HG02759 (cell line): ENCODE results near the gene LIF.
"Not testable (repeated sequence)": the region's sequence is repeated elsewhere in the genome, so short reads cannot be mapped to it uniquely, and the experiment has no call there.

ENCODE experiments used
- ATAC-seq: cut with Tn5 transposase; IDR thresholded peaks from one replicate; pipeline ENCODE4 v1.9.1; 2021; ENCODE audit warnings: mild to moderate bottlenecking, moderate library complexity; ENCODE audit not compliant: unreplicated experiment

LIF gene

DNA sequence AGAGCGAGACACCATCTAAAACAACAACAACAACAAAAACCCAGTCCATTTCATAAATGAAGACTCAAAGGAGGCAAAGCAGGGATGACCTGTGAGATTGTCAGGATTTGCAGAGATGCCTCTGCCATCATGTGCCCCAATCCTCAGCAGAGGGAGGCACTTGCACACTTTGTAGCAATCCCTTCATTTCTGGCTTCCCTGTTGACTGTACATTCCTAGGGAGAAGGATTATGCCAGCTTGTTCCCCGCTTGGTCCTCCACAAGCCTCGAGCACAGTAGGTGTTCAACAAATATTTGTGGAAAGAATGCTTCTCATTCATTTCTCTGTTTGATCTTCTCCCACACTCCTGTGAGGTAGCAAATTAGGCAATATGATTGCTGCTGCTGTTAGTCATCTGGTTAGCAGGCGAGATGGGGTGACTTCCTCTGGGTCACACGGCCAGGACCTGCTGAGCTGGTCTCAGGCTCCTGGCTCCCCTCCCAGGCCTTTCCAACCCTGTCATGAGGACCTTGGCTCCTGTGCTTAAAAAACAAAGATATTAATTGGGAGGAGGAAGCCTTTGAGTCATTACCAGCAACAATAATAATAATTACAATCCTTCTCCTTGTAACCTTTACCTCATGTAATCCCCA lies 34.1 kb downstream of the LIF start:
- ATAC-seq: no peak

DNA sequence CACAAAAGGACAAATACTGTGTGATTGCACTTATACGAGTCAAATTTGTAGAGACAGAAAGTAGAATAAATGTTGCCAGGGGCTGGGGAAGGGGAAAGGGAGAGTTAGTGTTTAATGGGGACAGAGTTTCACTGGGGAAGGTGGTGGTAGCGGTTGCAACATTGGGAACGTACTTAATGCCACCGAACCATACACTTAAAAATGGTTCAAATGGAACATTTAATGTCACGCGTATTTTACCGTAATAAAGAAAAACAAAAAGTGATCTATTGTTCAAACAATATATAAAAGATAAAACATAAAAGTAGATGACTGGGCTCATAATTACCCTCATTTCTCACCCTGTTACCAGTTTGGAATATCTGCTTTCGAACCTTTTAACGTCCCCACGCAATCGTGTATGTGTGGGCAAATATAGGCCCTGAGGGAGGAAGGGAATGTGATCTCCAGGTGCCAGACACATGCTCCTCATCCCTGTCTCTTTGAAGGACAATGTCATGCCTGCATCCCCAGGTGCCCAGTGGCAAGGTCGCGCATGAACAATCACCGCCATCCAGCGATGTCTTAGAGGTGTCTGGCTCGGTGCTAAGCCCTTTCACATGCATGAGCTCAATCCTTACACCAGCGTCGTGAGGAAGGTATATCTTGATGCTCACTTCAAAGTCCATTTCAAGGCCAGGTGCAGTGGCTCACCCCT lies 35.3 kb downstream of the LIF start:
- ATAC-seq: no peak

DNA sequence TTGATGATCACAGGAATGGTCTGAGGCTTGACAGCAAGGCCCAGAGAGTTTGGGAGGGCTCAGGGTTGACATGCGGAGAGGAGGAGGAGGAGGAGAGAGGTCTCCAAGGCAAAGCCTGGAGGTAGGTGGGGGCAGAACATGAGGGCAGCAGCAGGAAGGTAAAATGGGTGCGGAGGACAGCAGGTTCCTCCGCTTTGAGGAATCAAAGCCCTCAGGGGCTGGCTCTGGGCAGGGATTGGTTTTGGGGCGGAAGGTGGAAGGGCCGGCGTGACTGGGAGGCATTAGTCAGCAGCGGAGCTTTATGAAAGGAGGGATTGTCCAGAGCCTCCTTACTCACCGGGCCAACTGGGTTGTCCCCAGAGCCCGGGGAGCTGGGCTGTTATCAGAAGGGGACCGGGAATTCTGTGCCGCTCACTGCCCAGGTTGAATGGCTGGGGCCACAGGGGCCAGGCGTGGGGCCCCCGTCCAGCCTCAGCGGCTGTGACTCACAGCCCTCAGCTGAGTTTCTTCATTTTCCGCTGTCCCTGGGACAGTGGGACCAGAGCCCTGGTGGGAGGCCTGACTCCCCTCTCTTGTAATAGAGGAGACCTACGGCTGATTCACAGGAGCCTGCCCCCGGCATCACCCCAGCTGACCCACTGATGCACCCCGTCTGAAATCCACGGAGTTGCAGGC lies 36.2 kb downstream of the LIF start:
- ATAC-seq: no peak

DNA sequence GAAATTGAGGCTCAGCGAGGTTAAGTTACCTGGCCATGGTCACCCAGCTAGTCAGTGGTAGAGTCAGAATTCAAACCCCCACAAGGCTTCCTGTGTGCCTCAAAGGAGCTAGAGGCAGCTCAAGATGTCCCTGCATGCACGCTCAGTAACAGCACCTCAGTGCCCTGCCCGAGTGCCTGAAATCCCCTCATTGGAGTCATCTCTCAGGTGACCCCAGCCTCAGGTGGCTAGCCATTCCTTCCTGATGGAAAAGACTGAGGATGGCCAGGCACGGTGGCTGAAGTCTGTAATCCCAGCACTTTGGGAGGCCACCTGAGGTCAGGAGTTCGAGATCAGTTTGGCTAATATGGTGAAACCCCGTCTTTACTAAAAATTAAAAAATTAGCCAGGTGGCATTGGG lies 36.9 kb downstream of the LIF start:
- ATAC-seq: no peak

DNA sequence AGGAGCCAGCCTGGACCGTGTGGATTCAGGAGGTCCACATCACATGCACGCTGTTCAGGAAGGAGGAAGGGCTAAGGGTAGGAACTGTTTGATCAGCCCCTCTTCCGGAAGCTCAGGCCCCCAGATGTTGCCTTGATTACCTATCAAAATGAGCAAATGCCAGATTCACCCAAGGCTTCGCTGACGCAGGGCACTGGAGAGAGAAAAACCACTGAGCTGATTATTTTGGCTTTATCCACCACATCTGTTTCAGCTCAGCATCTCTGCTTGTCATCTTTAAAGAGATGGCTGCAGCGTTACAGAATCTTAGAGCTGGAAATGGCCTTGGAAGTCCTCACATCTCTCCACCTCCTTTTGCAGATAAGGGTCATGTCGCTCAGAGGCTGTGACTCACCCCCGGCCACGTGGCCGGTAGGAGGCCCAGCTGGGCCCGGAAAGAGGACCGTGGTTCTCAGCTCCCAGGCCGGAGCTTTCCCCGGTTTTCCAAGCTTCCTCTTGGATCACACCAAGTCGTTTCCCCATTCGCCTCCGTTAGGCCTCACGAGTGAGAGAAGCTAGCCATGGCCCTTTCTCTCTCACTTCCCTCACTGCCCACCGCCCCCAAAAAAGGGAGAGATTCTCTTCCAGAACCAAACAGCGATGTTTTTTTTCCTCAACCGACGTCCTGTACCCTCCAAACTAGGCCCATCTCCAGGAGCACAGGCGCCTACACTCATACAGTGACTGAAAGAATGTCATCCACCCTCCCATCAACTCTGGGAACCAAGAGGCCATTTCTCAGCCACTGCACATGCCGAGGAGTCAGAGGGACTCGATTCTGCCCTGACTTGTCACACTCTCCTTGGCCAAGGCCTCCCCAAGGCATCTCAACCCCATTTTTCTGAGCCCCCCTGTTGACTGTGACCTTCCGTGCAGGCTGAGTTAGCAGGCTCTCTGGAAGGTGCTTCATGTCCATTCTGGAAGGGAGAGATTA lies 37.6 kb downstream of the LIF start:
- no peak for ATAC-seq

DNA sequence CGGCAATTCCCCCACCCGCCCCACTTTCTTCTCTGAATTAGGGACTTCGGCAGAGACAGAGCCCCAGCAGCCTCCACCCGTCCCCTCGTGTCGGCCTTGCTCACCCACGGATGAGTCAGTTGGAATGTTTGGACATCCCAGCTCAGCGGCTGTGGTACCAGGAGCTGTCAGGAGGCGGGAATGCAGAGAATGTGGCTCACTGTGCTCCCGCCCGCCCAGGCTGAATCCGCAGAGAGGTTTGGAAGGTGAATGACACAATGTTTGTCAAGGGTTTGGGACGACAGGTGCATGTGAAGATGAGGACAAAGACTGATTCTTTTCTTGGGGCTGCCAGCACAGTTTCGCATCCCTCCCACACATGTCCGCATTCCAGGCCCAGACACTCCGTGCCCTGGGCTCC lies 39.6 kb downstream of the LIF start:
- ATAC-seq: no peak

DNA sequence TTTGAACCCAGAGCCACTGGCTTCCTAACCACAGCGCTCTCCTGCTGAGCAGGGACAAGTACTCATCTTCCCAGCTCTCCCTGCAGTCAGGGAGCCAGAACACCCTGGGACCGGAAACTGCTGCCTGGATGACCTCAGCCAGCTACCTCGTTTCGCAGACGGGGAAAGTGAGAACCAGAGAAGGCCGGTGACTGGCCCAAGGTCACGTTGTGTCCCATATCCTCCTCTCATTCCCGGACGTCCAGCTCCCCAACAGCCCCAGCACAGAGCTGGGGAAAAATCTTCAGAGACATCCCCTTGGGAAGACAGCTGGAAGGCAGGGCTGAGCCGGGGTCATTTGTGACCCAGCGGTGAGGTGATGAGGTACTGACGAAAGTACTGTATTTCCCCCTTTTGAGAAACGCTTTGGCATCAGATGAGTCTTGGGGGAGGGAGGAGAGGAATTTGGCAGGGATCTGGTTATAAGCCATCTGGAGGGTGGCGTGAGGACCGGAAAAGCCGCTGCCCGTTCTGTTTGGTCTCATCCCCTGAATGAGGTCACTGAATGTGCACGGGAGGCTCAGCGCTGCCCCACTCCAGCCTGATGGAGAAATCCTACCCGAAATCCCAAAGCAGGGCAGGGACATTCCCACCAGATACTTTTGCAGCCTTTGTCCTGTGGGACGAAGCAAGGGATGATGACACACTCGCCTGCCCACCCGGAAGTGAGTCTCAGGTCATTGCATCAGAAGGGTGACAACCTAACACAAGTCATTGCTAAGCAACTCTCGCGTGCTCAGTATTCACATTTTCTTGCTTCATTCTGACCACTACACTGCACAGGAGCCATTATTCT lies 41.1 kb downstream of the LIF start:
- no peak for ATAC-seq

DNA sequence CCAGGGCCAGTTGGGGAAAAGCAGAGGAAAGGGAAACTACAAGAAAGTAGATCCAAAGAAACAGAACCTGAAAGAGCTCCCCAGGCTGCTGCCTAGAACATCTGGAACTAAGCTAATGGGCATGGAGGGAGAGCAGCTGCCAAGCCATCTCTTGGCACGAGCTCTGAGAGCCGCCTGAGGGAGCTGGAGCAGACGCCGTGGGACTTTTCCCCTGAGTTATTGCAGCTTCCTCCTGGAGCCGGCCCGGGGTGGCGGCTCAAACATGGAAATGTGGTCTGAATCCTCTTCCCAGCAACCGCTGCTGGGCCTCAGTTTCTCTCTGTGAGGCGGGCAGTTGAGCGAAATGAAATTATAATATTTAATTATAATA lies 41.8 kb downstream of the LIF start:
- ATAC-seq: no peak

DNA sequence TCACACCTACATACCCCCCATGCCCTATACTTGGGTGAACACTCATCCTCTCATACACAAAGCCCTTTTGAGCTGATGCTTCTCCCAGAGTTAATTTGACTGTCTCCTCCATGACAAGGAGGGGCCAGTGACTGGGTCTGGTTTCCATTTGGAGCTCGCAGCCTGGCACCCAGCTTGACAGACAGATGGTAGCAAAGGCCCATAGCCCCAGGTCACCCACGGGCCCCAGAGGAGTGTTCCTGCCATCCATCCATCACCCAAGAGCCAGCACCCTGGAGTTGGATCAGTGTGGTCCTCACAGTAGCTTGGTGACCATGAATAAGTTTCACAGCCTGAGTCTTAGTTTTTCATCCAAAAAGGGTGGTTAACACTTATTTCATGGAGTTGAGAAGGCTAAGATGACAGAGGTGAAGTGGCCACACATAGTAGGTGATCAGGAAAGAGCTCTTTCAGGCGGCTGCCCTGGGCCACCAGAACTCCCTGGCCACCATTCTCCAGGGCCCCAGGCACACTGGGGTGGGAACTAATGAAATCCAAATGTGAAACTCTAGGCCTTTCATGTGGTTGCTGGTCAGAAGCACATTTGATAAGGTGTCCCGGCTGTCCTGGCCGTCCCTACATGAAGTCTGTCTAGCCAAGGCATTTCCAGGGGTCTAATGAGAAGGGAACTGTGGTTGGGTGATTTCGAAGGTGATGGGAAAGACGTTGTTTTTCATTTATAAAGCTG lies 42.4 kb downstream of the LIF start:
- ATAC-seq: no peak

DNA sequence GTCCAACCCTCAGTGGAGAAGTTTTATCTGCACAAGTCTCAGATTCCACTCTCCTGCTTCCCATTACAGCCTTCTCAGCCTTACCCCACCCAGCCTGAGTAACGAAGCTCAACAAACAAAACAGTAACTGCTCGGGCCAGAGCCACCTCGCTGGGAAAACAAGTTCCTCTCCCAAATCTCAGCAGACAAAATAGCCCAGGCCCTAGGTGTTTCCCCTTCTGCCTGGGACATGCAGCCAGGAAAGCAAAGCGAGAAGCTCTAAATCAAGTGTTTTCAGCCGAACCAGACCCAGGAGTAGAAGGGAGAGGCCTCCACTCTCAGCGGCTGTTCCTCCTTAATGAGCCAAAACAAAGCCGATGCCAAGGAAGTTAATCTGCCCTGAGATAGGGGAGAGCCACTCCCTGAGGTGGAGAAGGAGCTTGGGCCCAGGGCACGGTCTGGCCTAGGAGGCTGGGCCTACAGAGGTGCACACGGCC lies 44.0 kb downstream of the LIF start:
- ATAC-seq: no peak

DNA sequence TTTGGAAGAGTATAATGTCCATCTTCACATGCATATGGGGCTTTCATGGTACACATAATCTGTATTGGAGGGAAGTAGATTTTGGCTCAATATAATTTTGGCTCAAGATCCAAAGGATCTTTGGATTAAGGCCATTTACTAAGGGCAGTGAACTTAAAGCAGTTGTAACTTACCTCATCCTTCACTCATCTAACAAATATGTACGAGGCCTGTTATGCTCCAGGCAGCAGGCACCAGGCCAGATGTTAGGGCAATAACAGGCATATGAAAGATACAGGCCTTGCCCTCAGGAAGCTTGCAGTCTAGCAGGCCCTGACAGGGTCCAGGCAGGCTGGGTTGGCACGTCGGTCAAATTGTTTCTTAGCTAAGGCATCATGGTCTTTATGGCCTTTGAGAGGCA lies 44.6 kb downstream of the LIF start:
- no peak for ATAC-seq

DNA sequence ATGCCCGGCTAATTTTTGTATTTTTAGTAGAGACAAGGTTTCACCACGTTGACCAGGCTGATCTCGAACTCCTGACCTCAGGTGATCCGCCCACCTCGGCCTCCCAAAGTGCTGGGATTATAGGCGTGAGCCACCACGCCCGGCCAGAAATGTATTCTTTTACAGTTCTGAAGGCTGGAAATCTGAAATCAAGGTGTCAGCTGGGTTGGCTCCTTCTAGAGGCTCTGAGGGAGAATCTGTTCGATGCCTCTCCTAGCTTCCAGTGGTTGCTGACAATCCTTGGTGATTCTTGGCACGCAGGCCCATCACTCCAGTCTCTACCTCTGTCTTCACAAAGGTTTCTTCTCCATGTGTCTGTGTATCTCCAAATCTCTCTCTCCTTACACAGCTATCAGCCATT lies 45.7 kb downstream of the LIF start:
- not testable (repeated sequence) for ATAC-seq

DNA sequence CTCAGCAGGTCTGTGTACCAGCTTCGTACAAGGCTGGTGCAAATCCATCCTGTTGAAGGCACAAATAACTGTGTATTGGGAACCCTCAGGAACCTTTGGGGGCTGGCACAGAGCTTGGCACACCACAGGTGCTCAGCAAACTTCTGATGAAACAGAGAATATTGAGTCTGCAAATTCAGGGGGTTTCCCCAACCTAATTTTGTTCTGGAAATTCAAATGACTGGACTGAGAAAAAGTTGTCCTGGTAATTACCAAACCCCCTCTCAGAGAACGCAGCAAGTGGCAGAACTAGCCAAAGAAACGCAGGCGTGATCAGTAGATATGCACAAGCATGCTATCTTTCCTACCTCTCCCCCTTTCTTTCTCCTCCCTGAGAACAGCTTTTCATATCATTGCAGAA lies 47.6 kb downstream of the LIF start:
- ATAC-seq: no peak

DNA sequence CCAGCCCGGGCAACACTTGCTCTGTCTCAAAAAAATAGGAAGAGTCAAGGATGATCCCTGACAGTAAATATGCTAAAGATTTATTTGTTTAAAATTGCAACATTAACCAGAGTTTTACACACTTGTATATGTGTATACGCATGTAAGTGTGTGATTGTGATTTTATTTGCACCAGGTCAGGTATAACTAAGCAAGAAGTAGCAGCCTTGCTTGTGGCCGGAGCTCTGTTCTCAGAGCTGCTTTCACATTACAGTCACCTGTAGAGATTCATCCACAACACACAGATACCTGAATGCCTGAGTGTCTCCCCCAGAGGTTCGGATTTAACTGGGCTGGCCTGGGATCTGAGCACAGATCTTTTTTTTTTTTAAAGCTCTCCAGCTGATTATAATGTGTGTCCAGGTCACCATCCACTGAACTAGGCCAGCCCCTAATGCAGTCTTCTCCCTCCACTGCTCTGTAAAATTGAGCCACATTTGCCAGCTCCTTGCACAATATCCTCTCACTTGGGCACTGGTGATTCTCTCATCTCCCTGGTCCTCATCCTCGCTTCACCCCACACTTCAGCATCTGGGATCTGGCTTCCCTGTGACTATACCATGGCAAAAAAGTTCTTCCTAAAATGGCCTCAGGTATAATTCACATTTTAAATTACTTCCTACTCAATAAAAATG lies 48.3 kb downstream of the LIF start:
- ATAC-seq: no peak

DNA sequence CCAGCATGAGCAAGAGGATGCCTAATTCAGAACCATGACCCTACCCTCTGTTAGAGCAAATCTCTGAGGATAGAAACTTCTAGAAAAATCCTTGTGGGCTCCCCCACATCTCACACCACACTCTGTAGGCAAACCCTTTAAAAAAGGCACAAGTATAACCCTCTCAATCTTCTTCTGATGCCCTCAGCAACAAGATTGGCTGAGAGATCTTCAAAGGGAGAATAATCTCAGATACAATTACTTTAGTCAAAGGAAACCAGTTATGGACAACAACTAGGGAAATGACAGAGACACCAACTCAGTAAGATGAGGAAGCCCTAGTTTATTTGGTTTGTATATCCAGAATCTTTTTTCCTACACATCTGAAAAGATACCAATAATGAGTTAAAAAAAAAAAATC lies 49.2 kb downstream of the LIF start:
- ATAC-seq: no peak

DNA sequence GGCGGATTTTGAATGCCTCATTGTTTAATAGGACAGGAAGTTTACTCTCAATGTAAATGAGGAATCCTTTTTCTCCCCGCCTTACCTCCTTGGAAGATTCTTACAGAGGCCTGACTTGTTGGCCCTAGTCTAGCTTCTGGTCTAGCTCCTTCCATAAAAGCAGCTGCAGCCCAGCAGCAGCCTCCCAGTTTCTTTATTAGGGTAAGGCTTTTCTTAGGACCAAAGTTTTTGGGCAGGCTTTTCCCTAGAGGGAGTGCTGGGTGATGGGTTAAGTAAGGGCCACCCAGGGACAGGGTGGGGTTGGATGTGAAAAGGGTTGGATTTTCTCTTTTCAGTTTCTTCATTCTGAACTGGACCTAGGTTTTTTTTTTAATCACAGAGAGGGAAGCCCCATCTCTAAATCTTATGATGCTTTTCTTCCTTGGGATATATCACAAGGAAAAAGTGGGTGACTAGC lies 49.7 kb downstream of the LIF start:
- ATAC-seq: no peak

DNA sequence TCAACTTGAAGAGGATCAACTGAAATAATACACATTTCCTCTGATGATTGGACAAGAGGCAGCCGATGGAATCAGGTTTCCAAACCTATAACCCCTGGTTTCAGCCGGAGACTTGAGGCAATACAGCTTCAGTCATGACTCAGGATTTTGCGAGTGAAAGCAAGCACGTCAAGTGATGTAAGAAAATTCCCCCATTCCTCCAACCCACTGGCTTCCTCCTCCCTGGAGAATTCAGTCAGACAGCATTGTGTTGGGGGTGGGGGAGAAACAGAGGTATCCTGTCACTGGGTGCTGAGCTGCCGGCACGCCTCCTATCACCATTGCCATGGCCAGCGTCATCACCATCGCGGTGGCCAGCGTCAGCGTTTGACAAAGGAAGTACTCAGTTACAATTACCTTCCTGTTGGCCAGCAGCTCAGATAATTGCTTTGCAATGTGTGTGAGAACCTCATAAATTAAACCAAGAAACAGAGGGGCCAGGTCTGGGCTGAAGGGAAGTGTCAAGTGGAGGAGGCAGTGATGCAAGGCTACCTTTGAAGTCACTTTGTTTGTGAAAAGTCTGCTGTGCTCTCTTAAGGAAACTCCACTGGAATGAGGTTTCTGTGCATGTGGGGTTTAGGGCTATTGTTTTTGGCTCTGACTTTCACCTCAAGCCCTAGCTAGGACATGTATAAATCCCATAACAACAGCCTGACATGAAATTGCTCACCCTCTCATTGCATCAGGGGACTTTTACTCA lies 50.2 kb downstream of the LIF start:
- ATAC-seq: no peak
